DMS153 (cell line): Measurements from ENCODE around the gene ARVCF.

ENCODE experiments used
- DNase-seq: peaks from one replicate; lab custom pipeline; 2025; lab: John Stamatoyannopoulos, UW

Gene ARVCF

DNA sequence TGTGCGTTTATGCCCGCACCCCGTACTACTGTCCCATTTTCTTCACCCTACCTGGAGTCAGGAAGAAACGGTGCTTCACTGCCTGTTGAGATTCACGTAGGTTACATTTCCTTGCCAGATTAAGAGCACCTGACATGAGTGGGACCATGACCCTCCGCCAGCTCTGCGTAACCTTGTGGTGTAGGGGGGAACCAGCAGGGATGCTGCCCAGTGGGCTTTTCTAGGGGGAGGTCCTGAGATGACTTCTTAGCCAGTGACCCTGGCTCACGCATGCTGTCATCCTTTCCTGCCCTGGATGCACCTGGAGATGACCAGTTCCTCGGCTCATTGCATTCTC, 967 bp upstream of the ARVCF start:
- no peak for DNase-seq

DNA sequence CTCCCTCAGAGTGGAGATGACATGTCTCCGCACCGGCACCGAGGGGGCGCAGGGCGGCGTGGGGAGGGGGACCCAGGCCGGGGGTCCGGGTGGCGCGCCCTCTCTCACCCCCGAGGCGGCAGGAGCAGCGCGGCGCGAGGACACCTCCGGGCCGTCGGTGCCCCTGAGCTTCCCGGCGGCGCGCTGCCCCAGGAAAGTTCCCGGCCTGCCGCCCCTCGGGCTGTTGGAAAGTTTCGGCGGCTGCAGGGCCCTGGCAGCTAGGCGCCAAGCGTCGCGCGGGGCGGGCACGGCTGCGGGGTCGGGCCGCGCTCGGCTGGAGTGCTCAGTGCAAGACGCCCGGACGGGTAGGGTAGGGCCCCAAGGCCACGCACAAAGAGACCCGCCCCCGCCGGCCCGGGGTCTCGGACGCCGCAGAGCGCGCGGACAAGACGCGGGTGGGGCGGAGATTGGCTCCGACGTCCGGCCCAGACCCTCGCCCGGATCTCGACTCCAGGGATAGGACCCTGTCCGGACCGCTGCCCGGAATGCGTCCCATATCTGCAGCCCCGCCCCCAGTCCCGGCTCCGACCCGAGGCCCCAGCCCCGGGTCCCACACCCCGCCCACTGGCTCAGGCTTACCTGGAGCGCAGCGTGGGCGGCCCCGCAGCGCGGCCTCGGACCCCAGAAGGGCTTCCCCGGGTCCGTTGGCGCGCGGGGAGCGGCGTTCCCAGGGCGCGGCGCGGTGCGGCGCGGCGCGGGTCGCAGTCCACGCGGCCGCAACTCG, 471 bp downstream of the ARVCF start:
- no peak for DNase-seq

DNA sequence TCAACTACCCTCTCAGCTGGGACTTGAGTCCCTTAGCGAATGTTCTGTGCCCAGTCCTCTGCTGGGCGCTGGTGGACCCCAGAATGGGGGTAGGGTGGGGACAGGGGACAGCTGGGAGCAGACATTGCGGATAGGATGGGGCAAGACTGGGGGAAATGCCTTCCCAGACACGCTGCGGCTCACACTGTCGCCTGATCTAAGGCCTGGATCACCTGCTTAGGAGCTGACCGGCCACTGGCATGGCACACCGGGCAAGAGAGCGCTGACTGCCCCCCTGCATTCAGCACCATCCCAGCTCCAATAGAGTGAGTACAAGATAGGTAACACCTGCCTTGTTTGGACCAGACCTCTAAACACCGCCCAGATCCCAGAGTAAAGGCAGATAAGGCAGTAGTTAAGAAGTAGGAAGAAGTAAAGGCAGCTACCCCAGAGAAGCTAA, 1.4 kb downstream of the ARVCF start:
- no peak for DNase-seq

DNA sequence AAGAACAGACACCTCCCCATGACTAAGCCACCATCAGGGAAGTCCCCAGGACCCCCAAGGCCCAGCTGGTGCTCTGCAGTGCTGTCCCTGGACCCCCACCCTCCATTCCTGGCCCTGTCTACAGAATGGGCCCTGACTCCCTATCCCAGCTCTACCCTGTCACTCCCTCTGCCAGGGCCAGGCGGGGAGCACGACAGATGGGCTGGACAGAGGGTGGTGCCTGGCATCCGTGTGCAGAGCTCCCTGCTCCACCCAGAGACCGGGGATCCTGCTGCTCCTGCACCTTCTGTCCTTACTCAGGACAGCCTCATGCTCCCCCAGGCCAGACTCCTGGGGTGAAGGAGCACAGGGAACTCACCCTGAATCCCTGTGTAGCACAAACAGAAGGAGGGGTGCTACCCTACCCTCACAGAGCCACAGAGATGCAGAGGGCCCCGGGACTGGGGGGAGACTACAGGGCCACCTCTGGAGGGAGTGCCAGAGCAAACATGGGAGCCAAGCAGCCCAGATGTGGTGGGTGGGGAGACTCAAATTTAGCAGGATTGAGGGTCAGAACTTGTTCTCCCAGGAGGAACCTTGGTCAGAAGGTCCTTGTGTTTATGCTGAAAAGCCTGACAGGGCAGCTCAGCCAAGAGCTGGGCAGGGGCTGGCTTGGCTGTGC, 2.0 kb downstream of the ARVCF start:
- DNase-seq, result no peak

DNA sequence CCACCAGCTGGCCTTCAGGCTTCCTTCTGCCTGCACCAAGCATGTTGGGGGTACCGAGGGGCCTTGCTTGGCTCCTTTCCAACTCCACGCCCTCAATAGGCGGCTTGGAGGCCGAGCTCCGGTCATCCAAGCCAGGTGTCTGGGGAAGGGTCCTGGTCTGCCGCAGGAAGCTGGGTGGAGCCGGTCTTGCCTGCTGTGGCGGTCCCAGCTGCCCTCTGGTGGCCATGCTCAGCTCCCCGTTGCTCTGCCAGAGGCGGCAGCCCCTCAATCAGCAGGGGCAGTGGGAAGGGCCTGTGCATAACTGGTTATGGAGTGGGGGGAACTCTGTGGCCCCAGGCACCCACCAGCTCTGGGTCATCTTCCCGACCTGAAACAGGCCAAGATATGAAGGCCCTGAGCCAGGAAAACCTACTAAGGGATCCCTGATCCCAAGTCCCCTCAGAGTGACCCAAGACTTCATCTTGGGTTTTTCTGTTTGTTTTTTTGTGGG, 3.2 kb downstream of the ARVCF start:
- DNase-seq, result no peak

DNA sequence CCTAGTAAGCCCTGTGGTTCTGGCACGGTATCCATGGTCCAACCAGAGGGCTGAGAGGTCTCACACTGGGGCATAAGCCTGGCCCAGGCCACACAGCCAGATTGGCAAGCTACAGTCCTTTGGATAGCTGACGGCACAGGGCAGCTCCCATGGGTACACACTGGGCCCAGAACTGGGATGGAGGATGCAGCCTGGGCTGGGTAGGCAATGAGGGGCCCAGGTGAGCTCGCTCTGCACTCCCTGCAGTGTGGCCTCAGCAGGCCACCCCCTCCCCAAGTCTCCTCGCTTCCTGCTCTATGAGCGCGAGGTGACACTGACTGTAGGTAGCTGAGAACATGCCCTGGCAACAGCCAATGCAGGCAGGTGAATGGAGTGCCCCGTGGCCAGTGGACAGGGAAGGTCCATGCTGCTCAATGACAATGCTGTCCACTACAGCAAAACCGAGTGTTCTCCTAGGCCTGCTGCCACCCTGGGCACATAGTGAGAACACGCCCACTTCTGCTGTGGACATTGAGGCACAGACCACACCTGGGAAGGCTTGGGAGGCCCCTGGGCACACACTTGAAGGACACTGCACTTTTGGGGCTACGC, 3.8 kb downstream of the ARVCF start:
- DNase-seq, result no peak

DNA sequence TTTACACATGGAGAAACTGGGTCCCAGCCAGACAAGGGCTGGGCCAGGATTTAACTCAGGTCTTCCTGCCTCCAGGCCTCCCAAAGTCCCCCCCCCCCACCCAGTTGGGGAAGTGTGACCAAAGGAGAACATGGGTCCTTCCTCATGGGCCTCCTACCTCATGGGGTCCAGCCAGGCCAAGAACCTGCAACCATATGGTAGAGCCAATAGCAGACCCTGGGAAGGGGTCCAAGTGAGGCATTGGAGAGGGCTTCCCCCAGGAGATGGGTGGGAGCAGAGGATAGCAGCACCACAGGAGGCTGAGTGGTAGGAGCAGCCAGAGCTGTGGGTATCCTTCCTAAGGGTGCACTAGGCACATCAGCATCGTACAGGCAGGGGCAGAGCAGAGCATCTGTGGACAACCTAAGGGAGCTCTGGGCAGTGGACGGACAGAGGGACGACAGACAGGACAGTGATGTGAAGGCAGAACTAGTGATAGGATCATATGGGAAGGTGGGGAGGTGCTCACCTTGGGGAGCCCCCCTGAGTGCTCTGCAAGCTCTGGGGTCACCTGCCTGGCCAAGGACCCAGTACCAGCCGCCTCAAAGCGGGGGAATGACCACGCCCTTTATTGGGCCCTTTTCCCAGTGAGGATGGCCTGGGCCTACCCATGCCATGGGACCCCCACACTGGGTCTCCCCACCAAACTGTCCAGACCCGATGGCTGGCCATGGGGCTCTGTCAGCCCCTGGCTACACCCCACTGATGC, 4.5 kb downstream of the ARVCF start:
- DNase-seq, result no peak

DNA sequence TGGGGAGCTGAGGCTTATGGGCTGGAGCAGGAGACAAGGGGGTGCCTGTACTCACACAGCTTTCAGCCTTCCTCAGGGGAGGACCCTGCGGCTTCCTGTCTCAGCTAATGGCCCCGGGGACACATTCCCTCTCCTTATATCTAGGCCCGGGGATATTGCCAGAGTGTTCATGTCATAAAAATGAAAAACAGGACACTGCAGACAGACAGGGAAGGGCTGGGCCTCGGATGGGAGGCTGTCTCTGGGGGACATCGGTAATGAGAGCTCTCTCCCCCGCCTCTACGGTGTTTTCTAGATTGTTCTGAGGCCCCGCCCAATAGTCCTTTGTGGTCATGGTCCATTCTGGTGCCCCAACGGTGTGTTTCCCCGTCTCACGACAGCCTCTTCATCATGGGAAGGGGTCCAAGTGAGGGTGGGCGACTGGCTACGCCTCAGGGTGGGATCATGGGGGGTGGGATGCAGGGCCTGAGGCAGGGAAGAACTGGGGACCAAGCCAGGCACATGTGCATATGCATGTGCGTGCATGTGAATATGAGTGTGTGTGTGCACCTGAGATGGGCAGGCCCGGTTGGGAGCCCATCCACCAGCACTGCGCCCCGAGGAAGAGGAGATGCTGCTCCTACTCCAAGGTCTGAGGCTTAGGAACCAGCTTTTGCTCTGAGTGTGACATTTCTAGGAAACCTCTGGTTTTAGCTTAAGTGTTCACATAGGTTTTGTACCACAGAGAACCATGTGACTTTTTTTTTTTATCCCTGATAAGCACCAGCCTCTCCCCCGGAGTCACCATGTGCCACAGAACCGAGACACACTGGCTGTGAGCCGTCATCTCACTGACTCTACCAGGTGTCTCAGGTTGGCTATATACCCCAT, 5.3 kb downstream of the ARVCF start:
- no peak for DNase-seq

DNA sequence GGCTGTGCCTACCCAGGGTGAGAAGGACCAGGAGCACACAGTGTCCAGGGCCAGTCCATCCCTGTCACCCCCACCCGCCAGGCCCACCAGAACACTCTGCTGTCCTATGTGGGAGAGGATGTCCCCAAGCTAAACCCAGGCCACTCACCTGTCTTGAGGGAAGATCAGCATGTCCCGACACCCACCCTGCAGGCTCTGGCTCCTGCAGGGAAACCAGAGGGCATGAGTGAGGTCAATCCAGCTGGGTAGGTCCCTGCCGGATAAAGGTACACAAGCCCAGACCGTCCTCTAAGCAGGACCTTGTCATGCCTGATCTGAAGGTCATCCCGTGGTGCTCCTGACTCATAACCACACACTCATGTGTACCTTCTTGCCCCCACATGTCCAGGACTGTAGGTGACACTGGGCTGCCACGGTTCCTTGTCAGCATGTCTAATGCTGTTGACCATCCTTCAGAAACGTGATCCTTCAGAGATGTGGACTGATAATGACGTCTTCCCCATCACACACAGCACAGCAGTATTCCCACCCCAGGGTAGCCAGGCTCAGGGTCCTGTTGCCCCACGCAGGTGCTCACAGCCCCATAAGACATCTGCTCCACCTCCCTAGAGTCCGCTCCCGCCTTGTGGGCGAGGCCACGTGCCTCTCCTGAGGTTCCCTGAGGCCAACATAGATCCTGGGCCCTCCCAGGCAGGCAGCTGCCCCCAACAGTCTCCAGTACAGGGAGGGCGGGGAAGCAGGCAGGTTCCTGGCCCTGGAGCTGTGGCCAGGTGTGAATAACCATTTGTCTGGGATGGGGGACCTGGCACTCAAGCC, 6.1 kb downstream of the ARVCF start:
- DNase-seq, result no peak

DNA sequence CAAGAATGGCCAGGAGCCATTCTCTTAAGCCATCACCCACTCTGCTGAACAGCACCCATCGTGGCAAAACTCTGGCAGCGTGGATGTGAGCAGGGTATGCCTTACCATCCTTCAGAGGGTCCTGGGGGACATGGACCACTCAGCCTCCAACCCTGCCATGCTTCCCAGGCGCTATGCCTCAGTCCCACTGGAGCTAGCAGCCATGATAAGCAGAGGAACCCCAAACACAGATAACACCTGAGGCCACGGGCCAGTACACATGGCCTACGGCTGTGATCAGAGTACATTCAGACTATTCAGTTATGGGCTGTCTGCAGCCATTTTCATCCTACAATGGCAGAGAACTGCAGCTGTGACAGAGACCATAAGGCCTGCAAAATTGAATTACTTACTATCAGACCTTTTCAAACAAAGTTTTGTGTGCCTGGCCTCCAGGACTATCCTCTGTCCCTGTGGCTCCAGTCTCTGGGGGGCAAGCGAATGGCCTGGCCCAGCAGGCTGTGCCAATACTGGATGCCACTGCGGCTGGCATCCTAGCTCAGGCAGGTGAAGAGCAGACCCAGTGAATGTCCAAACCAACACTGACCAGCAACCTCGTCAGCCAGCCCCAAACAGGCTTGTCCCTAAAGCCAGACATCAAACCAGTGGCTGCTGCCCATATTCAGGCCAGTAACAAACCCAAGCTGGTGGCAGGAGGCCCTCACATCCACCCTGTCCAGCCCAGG, 6.9 kb downstream of the ARVCF start:
- no peak for DNase-seq

DNA sequence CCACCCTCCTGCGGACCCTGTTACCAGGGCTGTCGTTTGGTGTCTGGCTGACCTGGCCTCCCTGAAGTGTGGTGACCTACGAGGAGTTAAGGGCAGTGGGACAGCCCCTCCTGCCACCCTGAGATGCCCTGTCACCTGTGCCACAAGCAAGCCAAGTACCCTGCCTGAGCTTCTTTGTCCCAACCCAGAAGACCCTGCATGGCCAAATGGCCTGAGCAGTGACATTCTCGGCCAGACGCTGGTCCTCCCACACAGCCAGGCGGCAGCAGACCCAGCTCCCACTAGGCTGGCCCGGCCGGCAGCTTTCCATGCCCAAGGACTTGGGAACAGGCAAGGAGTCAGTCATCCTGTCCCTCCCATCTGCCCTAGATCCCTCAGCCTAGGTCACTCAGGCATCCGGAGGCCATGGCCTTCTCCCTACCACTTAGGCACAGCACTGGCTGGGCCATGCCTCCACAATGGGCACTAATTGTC, 7.6 kb downstream of the ARVCF start:
- no peak for DNase-seq

DNA sequence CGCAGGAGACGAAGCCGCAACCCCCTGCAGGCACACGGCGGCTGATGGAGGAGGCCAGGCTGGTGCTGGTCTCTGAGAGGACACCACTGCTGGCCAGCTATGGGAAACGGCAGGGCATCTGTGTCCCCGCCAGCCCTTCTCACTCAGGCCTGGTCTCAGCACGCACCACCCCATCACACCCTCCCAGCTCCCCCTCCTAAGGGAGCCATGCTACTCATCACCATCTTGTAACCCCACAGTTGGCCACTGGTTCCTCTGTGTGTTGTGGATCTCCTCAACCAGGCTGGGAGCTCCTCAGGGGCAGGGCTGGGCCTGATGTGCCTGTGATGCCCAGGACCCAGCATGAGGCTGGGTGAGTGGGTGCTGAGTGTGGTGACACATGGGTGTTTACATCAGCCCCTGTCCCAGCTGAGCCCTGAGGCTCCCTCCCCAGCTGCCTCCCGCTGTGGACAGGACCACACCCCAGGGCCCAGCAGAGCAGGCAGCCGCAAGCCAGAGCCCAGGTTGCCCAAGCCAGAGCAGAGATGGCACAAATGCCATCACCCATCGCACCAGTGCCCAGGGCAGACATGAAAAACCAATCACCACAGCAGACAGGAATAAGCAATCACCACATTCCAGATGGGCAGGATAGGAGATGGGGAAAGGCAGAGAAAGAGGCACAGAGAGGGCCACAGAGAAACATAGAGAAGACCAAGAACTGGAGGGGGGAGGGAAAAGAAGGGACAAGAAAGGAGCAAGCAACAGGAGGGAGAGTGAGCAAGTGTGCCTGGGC, 8.2 kb downstream of the ARVCF start:
- no peak for DNase-seq

DNA sequence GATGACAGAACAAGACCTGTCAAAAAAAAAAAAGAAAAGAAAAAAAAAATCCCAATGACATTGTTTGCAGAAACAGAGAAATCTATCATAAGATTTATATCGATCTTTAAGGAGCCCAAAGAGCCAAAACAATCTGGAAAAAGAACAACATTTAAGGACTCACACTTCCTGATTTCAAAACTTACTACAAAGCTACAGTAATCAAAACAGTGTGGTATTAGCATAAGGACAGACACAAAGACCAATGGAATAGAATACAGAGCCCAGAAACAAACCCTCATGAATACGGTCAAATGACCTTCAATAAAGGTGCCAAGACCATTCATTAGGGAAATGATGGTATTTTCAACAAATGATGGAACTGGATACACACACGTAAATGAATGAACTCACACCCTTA, 12.2 kb downstream of the ARVCF start:
- DNase-seq, result no peak

DNA sequence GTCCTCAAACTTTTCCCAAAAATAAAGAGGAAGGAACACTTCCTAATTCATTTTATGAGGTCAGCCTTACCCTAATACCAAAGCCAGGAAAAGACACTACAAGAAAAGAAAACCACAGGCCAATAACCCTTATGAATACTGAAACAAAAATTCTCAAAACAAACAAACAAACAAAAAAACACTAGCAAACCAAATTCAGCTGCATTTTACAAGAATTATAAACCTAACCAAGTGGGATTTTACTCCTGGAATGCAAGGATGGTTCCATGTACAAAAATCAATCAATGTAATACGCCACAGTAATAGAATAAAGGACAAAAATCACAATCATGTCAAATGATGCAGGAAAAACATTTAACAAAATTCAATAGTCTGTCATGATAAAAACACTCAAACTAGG, 13.3 kb downstream of the ARVCF start:
- DNase-seq, result no peak

DNA sequence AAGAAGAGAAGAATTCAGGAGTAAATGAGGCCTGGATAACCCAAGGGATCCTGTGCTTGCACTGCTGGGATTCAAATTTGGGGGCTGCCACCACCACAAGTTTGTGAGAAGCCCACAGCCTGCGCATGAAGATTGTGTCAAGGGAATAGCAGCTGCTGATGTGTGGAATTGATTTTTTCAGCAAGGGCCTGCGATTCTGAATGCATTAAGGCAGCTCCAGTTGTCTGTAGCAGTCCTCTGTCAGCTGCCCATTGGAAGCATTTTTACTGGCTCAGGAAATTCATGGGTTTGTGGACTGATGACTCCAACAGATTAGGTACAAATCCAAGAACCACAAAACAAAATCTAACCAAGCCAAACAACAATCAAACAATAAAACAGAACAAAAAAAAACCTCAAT, 14.0 kb downstream of the ARVCF start:
- no peak for DNase-seq

DNA sequence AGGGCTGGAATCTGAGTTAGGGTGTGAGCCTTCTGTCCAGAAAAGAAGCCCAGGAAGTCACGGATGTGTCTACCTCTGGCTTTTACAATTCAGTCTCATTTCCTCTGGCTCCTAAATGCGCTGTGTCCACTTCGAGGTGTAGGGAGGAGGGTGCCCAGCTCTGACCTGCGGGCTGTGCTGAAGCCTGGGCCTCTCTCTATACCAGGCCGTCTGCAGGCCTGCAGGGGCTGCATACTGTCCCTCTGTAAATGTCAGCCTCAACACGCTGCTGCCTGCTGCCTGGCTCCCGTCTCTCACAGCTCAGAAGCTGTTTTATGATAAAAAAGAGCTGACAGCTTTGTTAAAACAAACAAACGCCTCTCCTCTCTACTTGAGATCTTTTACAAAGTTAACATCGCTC, 14.5 kb downstream of the ARVCF start:
- DNase-seq, result no peak

DNA sequence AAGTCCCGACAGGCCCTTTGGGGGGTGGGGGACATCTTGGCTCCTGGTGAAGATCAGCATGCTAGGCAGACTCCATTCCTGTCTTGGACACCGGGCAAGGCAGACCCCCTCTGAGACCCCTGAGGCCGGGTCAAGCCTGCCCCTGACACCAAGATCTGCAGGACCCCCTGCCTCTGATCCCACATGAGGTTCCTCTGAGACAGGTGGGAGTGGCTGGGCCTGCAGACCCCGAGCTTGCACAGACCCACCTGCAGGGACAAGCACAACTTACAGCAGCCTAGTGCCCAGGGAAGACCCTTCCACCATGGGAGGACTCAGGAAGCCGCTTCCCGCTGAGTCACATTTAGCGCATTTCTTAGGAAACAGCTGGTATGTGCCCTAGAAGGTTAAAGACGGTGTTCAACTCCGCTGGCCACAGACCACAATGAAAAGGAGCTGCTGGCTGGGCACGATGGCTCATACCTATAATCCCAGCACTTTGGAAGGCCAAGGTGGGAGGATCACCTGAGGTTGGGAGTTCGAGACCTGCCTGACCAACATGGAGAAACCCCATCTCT, 15.5 kb downstream of the ARVCF start:
- no peak for DNase-seq

DNA sequence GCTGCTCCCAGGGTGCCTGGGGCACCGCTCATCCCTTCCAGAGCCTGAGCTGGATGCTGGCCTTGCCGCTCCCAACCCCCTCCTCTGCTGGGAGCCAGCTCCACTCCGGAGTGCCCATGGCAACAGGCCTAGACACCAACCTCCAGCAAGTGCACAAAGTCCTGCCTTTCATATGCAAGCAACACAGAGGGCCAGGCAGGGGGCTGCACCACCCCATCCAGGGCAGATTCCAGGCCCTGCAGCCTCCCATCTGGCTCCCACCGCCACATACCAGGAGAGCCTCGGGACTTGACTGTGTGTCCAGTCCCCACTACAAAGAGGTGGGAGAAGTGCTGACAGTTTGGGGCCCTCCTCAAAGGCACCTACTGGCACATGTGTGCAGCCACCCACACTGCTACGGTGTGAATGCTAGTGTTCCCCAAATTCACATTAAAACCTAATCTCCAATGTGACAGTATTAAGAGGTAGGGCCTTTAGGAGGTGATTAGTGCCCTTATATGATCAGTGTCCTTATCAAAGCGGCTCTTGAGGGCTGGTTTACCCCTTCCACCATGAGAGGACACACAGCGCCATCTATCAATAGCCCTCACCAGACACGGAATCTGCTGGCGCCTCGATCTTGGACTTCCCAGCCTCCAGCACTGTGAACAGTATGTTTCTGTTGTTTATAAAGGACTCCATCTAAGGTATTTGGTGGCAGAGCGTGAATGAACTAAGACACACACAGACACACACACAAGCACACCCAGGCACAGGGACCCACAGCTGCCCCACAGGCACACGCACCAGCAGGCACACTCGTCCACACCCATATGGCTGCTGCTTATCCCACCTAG, 16.2 kb downstream of the ARVCF start:
- no peak for DNase-seq
